ENCODE measurements around the gene FAM184B.

DNA sequence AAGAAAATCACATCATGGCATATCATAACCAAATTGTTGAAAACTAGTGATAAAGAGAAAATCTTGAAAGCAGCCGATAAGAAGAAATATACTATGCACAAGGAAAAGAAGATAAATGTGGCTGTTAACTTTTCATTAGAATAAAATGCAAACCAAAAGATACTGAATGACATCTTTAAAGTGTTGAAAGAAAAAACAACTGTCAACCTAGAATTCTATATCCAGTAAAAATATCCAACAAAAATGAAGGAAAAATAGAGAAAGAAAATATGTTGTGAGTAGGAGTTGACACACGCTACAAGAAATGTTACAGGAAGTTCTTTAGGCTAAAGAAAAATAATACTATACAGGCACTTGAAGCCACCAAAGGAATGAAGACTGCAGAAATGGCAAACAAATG, 82.0 kb downstream of the FAM184B start:
- TF ChIP-seq, protein P1, sequence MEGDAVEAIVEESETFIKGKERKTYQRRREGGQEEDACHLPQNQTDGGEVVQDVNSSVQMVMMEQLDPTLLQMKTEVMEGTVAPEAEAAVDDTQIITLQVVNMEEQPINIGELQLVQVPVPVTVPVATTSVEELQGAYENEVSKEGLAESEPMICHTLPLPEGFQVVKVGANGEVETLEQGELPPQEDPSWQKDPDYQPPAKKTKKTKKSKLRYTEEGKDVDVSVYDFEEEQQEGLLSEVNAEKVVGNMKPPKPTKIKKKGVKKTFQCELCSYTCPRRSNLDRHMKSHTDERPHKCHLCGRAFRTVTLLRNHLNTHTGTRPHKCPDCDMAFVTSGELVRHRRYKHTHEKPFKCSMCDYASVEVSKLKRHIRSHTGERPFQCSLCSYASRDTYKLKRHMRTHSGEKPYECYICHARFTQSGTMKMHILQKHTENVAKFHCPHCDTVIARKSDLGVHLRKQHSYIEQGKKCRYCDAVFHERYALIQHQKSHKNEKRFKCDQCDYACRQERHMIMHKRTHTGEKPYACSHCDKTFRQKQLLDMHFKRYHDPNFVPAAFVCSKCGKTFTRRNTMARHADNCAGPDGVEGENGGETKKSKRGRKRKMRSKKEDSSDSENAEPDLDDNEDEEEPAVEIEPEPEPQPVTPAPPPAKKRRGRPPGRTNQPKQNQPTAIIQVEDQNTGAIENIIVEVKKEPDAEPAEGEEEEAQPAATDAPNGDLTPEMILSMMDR (IDR thresholded peaks at IDR 0.05; ENCODE audit: low read length) = no peak
- no peak for TF ChIP-seq EZH2 (IDR thresholded peaks at IDR 0.05; ENCODE audit: borderline replicate concordance, low read length)
